Activated T-cell treated with anti-CD3 and anti-CD28 coated beads, Interleukin-2, amount 50 U/mL, for 4 hours (primary cell): Measurements from ENCODE around the gene ARIH1. TPM values are rescaled to one million over a fixed set of nuclear protein-coding genes. Genes with fewer than 3 reads are reported as not detected.
"Not testable (repeated sequence)": the region's sequence is repeated elsewhere in the genome, so short reads cannot be mapped to it uniquely, and the experiment has no call there.

Source experiments
- ATAC-seq, 2 donors: fragments of 200-7000 bp; cut with Tn5 transposase; one replicate each; pipeline ENCODE4 v1.10.0; 2021
- DNase-seq: peaks from one replicate; pipeline ENCODE4 v3.0.0-alpha.2; 2020
- H3K27me3 Mint-ChIP-seq: one replicate; pipeline ENCODE4 v1.8.0; 2021; ENCODE audit warnings: low read depth, mixed read lengths
- H3K36me3 Mint-ChIP-seq: one replicate; pipeline ENCODE4 v1.8.0; 2022; ENCODE audit warnings: mixed read lengths; ENCODE audit not compliant: insufficient read depth
- H3K4me1 Mint-ChIP-seq: one replicate; pipeline ENCODE4 v1.8.0; 2021; ENCODE audit warnings: low read depth, mixed read lengths
- H3K4me3 Mint-ChIP-seq: one replicate; pipeline ENCODE4 v1.8.0; 2021; ENCODE audit warnings: mild to moderate bottlenecking, moderate library complexity, mixed read lengths
- H3K9me3 Mint-ChIP-seq: one replicate; pipeline ENCODE4 v1.8.0; 2021; ENCODE audit warnings: mixed read lengths
- total RNA-seq, 3 donors: library from RNA; stranded (reverse); gene quantifications; one replicate each; pipeline ENCODE4 v1.2.1, GENCODE V29; 2021

Gene ARIH1
- total RNA-seq, 3 donors from 2014 or later: 154 to 167 (median 164) TPM

DNA sequence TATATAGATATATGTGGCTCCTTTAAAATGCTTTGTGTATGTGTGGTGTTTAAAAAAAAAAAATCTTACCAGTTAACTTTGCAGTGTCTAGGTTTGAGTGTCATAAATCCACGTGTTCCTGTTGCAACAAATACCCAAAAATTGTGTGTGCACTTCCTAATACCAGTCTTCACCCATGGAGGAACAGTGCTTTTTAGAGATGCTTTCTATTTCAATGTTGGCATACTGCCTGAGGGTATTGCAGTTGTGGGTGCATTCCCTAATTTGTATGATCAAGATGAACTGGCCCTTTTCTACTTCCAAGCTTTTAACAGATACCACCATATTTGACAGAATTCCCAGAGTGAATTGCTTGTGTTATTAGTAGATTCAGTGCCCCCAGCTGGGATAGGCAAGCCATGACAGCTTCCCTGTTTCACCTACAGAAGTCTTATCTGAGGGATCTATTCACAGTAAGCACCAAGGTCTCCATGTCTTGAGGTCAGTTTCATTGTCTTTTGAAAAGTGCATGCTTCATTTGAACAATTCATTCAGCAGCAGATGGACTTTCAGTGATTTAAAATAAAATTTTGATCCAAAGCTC lies 111.4 kb downstream of the ARIH1 start:
- Mint-ChIP-seq H3K36me3 (peaks cover 35% of the 10 kb centered on the region), H3K9me3 (no peaks in the 10 kb centered on the region)
- no peak for ATAC-seq

DNA sequence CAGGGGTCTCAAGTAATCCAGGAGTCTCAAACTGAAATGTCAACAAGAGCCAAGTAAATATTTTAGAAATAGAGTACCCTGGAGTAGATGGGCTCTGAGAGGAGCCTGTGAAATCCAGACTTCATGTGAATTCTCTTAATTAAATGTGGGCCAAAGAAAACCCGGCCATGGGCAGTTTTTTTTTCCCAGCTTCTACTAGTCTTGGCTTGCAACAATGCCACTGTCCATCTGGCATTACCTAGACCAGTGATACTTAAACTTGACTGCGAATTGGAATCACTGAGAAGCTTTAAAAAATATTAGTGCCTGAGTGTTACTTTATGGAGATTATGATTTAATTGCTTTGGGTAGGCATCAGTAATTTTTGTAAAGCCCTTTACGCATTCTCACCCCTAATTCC lies 114.0 kb downstream of the ARIH1 start:
- peaks cover 25% of the 10 kb centered on the region for H3K36me3 Mint-ChIP-seq
- H3K27me3 Mint-ChIP-seq: no peaks in the 10 kb centered on the region
- no peaks in the 10 kb centered on the region for H3K9me3 Mint-ChIP-seq
- DNase-seq (no peak), ATAC-seq (no peak)
- no peak overlapping the region for H3K4me3 Mint-ChIP-seq
- no peaks in the 10 kb centered on the region for H3K4me1 Mint-ChIP-seq

More for the DNA sequence above, 111.4 kb downstream of the ARIH1 start:
- no peak for DNase-seq
- no peaks in the 10 kb centered on the region for H3K4me1 Mint-ChIP-seq
- no peaks in the 10 kb centered on the region for H3K27me3 Mint-ChIP-seq
- no peak overlapping the region for H3K4me3 Mint-ChIP-seq

GRCh38 chr15:72590427-72590826 lies 116.3 kb downstream of the ARIH1 start:
- DNase-seq: no peak
- H3K4me3 Mint-ChIP-seq: no peak overlapping the region

GRCh38 chr15:72591361-72591760 lies 117.2 kb downstream of the ARIH1 start:
- no peak for ATAC-seq
- no peak for DNase-seq
- no peaks in the 10 kb centered on the region for H3K9me3 Mint-ChIP-seq
- H3K4me1 Mint-ChIP-seq: no peaks in the 10 kb centered on the region
- no peak overlapping the region for H3K4me3 Mint-ChIP-seq
- no peaks in the 10 kb centered on the region for H3K27me3 Mint-ChIP-seq
- H3K36me3 Mint-ChIP-seq: peaks cover 7% of the 10 kb centered on the region

More at GRCh38 chr15:72590427-72590826, 116.3 kb downstream of the ARIH1 start:
- Mint-ChIP-seq H3K36me3 (peaks cover 10% of the 10 kb centered on the region), H3K4me1 (no peaks in the 10 kb centered on the region), H3K27me3 (no peaks in the 10 kb centered on the region), H3K9me3 (no peaks in the 10 kb centered on the region)
- no peak for ATAC-seq

DNA sequence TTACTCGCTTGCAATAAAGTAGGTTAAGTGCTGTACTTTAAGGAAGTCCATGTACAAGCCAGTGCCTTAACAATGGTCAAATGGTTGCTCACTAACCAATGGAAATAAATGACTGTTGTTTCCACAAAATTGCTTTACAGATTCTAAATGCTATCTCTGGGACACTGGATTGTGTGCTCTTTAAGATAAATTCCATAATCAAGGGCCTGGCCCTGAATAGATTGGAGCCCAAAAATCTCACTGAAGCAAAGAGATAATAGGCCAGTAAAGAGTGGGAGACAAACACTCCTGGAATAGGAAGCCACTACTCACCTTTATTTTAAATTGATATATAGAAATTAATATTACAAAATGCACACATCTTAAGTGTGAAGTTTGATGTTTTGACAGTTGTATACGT lies 118.0 kb downstream of the ARIH1 start:
- H3K4me3 Mint-ChIP-seq: no peak overlapping the region
- peaks cover 7% of the 10 kb centered on the region for H3K36me3 Mint-ChIP-seq
- no peak for DNase-seq
- H3K9me3 Mint-ChIP-seq: no peaks in the 10 kb centered on the region
- H3K4me1 Mint-ChIP-seq: no peaks in the 10 kb centered on the region
- no peaks in the 10 kb centered on the region for H3K27me3 Mint-ChIP-seq
- ATAC-seq: no peak

- H3K4me3 Mint-ChIP-seq: no peak overlapping the region
- H3K36me3 Mint-ChIP-seq: peaks cover 2% of the 10 kb centered on the region
- no peak for DNase-seq
- no peaks in the 10 kb centered on the region for H3K9me3 Mint-ChIP-seq
- H3K4me1 Mint-ChIP-seq: no peaks in the 10 kb centered on the region
- no peaks in the 10 kb centered on the region for H3K27me3 Mint-ChIP-seq
- no peak for ATAC-seq
Observed at GRCh38 chr15:72592676-72593075, 118.5 kb downstream of the ARIH1 start.

- Mint-ChIP-seq H3K9me3 (no peaks in the 10 kb centered on the region), H3K36me3 (no peaks in the 10 kb centered on the region), H3K27me3 (no peaks in the 10 kb centered on the region), H3K4me1 (no peaks in the 10 kb centered on the region), H3K4me3 (no peak overlapping the region)
- DNase-seq (no peak), ATAC-seq (no peak)
Observed at GRCh38 chr15:72593838-72594237, 119.7 kb downstream of the ARIH1 start.

- no peak for ATAC-seq
- Mint-ChIP-seq H3K4me3 (no peak overlapping the region), H3K9me3 (no peaks in the 10 kb centered on the region), H3K4me1 (no peaks in the 10 kb centered on the region), H3K36me3 (no peaks in the 10 kb centered on the region), H3K27me3 (peaks cover 3% of the 10 kb centered on the region)
- no peak for DNase-seq
Observed at GRCh38 chr15:72599855-72600464, 125.8 kb downstream of the ARIH1 start.

- H3K27me3 Mint-ChIP-seq: peaks cover 3% of the 10 kb centered on the region
- no peaks in the 10 kb centered on the region for H3K4me1 Mint-ChIP-seq
- H3K36me3 Mint-ChIP-seq: peaks cover 16% of the 10 kb centered on the region
- ATAC-seq (no peak), DNase-seq (no peak)
- H3K9me3 Mint-ChIP-seq: no peaks in the 10 kb centered on the region
- no peak overlapping the region for H3K4me3 Mint-ChIP-seq
Observed at GRCh38 chr15:72604794-72605193, 130.7 kb downstream of the ARIH1 start.

DNA sequence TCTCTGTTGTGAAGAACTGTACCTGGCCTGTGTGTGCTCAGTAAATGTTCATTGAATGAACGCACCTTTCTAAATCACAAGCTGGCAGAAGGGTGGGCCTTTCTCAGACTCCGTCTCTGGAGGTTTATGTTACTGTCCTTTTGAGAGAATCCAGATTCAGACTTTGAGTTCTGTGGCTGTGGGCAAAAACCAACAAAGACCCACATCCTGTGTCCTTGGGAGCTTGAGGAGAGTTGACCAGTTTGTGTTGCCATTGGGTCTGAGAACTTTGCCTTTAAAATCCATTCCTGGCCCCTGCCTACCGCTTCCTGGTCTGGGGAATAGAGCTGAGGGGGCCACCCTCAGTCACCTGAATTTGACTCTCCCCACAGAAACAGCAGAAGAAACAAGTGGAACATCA lies 134.0 kb downstream of the ARIH1 start:
- not testable (repeated sequence) for H3K4me3 Mint-ChIP-seq, H3K27me3 Mint-ChIP-seq, H3K4me1 Mint-ChIP-seq, ATAC-seq, H3K9me3 Mint-ChIP-seq, DNase-seq
- peaks cover 16% of the 10 kb centered on the region for H3K36me3 Mint-ChIP-seq

DNA sequence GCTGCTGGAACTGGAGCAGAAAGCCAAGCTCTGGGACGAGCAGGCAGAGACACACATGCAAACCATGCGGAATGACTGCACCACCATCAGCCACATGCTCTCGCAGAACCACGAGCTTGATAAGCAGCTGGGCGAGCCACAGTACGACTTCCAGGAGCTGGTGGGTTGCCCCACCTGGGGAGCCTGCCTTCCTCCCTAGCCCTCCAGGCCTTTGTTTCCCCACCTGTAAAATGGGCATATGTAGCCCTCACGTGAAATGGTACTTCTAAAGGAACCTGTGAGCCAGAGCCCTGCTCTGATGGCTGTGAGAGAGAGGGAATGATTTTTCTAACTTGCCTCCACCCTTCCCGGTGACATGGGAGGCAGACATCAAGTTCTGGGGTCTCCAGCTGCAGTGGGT lies 135.7 kb downstream of the ARIH1 start:
- ATAC-seq (no peak), DNase-seq (no peak)
- Mint-ChIP-seq H3K27me3 (no peaks in the 10 kb centered on the region), H3K4me1 (no peaks in the 10 kb centered on the region), H3K36me3 (peaks cover 16% of the 10 kb centered on the region), H3K4me3 (no peak overlapping the region), H3K9me3 (no peaks in the 10 kb centered on the region)

DNA sequence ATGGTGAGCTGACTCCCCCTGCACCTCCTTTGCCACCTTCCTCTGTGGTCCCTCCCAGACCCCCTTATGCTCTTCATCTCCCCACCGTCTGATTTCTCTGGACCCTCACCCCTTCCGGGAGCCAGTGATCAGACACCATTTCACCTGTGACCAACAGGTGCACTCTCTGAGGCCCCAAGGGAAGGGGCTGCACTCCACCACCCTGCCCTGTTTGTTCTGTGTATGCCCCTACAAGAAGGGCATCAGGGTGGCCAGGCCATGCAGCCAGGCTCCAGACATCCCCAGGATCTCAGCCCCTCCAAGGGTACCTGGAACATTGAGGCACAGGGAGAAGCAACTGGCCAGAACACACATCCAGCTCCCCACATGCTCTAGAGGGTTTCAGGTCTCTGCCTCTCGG lies 138.2 kb downstream of the ARIH1 start:
- H3K4me1 Mint-ChIP-seq, H3K27me3 Mint-ChIP-seq, H3K4me3 Mint-ChIP-seq, ATAC-seq, H3K9me3 Mint-ChIP-seq, DNase-seq: not testable (repeated sequence)
- peaks cover 12% of the 10 kb centered on the region for H3K36me3 Mint-ChIP-seq

- H3K36me3 Mint-ChIP-seq: peaks cover 2% of the 10 kb centered on the region
- no peaks in the 10 kb centered on the region for H3K27me3 Mint-ChIP-seq
- peaks cover 6% of the 10 kb centered on the region for H3K4me1 Mint-ChIP-seq
- ATAC-seq (no peak), DNase-seq (no peak)
- H3K9me3 Mint-ChIP-seq: no peaks in the 10 kb centered on the region
- H3K4me3 Mint-ChIP-seq: no peak overlapping the region
Observed at GRCh38 chr15:72614810-72615532, 140.8 kb downstream of the ARIH1 start.

- not testable (repeated sequence) for H3K9me3 Mint-ChIP-seq, ATAC-seq, H3K27me3 Mint-ChIP-seq, H3K4me1 Mint-ChIP-seq, H3K36me3 Mint-ChIP-seq, H3K4me3 Mint-ChIP-seq, DNase-seq
Observed at GRCh38 chr15:72615533-72616233, 141.6 kb downstream of the ARIH1 start.
